HepG2 (cell line): ENCODE results near the gene GDPGP1. TPM values are rescaled to one million over a fixed set of nuclear protein-coding genes. Genes with fewer than 3 reads are reported as not detected.

Experiments
- ELF1 ChIP-seq: sonication (generic); formaldehyde crosslinking; IDR thresholded peaks from 2 replicates; pipeline ENCODE4 v1.4.0; 2020; ENCODE audit warnings: missing genetic modification reagents
- ERF ChIP-seq: IDR thresholded peaks from 2 replicates; pipeline ENCODE4 v1.6.1; 2018; ENCODE audit warnings: missing biosample characterization, missing genetic modification reagents
- HHEX ChIP-seq: IDR thresholded peaks from 2 replicates; pipeline ENCODE4 v1.6.1; 2016; ENCODE audit warnings: control low read depth
- HNRNPK ChIP-seq: fragments of 200-400 bp; formaldehyde crosslinking; IDR thresholded peaks from 2 replicates; pipeline ENCODE4 v1.6.1; 2018; ENCODE audit warnings: low read length, low read depth, moderate library complexity, mild to moderate bottlenecking; ENCODE audit not compliant: poor library complexity, severe bottlenecking
- MAF1 ChIP-seq: sonication (generic); formaldehyde crosslinking; IDR thresholded peaks from 2 replicates; pipeline ENCODE4 v1.5.0; 2020; ENCODE audit warnings: missing genetic modification reagents, borderline replicate concordance
- MAX ChIP-seq: IDR thresholded peaks from 2 replicates; pipeline ENCODE4 v1.6.1; 2012; ENCODE audit warnings: inconsistent platforms
- MED1 ChIP-seq: sonication (generic); formaldehyde crosslinking; IDR thresholded peaks from 2 replicates; pipeline ENCODE4 v1.4.0; 2020; ENCODE audit warnings: missing genetic modification reagents
- PHF5A ChIP-seq: IDR thresholded peaks from one replicate; pipeline ENCODE4 v1.6.1; 2018; ENCODE audit warnings: low read depth, missing genetic modification reagents; ENCODE audit not compliant: unreplicated experiment
- PRMT3 ChIP-seq: sonication (generic); formaldehyde crosslinking; IDR thresholded peaks from 2 replicates; pipeline ENCODE4 v1.8.1; 2022; ENCODE audit warnings: low read depth, mild to moderate bottlenecking, moderate library complexity, missing genetic modification reagents, borderline replicate concordance
- SNRNP70 ChIP-seq: fragments of 200-400 bp; formaldehyde crosslinking; IDR thresholded peaks from 2 replicates; pipeline ENCODE4 v1.6.1; 2017; ENCODE audit warnings: mild to moderate bottlenecking, low read depth, low read length, moderate library complexity
- U2AF1 ChIP-seq: fragments of 200-400 bp; formaldehyde crosslinking; optimal IDR thresholded peaks from 2 replicates; pipeline ENCODE3; 2017; ENCODE audit warnings: mild to moderate bottlenecking, low read depth, low read length
- YEATS2 ChIP-seq: sonication (generic); formaldehyde crosslinking; IDR thresholded peaks from 2 replicates; pipeline ENCODE4 v1.4.0; 2020; ENCODE audit warnings: missing genetic modification reagents, borderline replicate concordance
- ZBTB7B ChIP-seq: sonication (generic); formaldehyde crosslinking; IDR thresholded peaks from 2 replicates; pipeline ENCODE4 v1.4.0; 2020; ENCODE audit warnings: missing genetic modification reagents
- ZMYM4 ChIP-seq: sonication (generic); formaldehyde crosslinking; IDR thresholded peaks from 2 replicates; pipeline ENCODE4 v1.8.1; 2023; ENCODE audit warnings: mild to moderate bottlenecking, missing genetic modification reagents
- ZNF503 ChIP-seq: sonication (generic); formaldehyde crosslinking; IDR thresholded peaks from 2 replicates; pipeline ENCODE4 v1.4.0; 2020; ENCODE audit warnings: missing genetic modification reagents
- ZNF562 ChIP-seq: sonication (generic); formaldehyde crosslinking; IDR thresholded peaks from 2 replicates; pipeline ENCODE4 v1.8.0; 2022; ENCODE audit warnings: missing genetic modification reagents, borderline replicate concordance
- ZNF710 ChIP-seq: sonication (generic); formaldehyde crosslinking; IDR thresholded peaks from 2 replicates; pipeline ENCODE4 v1.5.0; 2020; ENCODE audit warnings: mild to moderate bottlenecking, missing genetic modification reagents, borderline replicate concordance
- ZNF776 ChIP-seq: sonication (generic); formaldehyde crosslinking; IDR thresholded peaks from 2 replicates; pipeline ENCODE4 v1.4.0; 2020; ENCODE audit warnings: mild to moderate bottlenecking, missing genetic modification reagents
- polyA plus RNA-seq, 8 experiments: library from polyadenylated mRNA; depleted of rRNA in 3 of 8; stranded (reverse) in 7 of 8; unstranded in 1 of 8; fragments of >200 nt; fragmentation: Illumina TruSeq in 4 of 8; extraction: Trizol in 4 of 8; gene quantifications; 2 replicates each; pipeline versions ENCODE4 v1.2.1 to v1.2.3, GENCODE V29; 2011 to 2016; ENCODE audit warnings: low read depth in 4 of 8, missing spikeins in 1 of 8, mixed read lengths in 1 of 8; ENCODE audit not compliant: insufficient read depth in 1 of 8
- total RNA-seq, 5 experiments: library from RNA; depleted of rRNA; stranded (reverse); fragments of >200 nt; fragmentation: Illumina TruSeq; extraction: Trizol; gene quantifications; 2 replicates each; pipeline ENCODE4 v1.2.3, GENCODE V29; 2016; ENCODE audit warnings: low read depth in 1 of 5
- TF ChIP-seq, protein P1 (sequence below): sonication (generic); formaldehyde crosslinking; IDR thresholded peaks from 2 replicates; pipeline ENCODE4 v1.4.0; 2020; ENCODE audit warnings: mild to moderate bottlenecking, missing genetic modification reagents, borderline replicate concordance
- TF ChIP-seq, protein P2 (sequence below): IDR thresholded peaks from 2 replicates; pipeline ENCODE4 v1.6.1; 2016

Gene GDPGP1
- total and polyA plus RNA-seq, 2 of the 13 experiments (the other 11 are each of a cell fraction or from before 2014, with no cell fraction given): 1.5 to 4.3 TPM

DNA sequence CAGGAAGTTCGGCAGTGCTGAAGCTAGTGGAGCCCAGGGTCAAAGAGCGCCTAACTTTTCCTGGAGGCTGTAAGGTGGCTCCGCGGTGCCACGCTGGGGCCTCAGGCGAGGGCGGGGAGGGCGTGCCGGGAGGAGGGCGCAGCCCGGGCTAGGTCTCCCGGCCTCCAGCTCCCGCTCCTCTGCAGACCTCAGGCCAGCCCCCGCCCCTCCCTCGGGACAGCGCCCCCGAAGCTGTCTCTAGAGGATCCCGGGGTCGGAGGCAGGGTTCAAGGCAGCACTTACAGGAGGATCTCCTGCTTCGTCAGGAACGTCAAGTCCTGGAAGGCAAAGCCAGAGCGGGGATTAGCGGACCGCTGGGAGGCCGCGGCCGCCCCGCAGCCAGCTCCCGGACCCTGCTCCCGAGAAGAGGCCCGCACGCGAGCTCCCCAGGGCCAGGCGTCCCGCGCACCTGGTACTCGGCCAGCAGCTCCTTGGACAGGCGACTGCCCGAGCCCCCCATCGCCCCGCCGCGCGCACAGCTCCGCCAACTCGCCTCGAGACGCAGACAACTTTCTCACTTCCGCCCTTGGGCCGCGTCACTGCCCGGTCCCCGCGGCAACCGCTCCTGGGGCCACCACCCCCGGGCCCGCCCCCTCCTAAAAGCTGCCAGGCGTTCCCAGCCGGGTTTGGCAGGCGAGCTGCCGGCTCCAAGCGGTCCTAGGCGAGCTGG, 468 bp upstream of the GDPGP1 start, which contains the start of gene CIB1 (continued):
- TF ChIP-seq PHF5A (CRISPR knock-in tag) (no peak), MAF1 (CRISPR knock-in tag) (no peak; the same call in 1 of the 2 replicates), ZNF710 (peak; percentile 65; the same call in 1 of the 2 replicates), MAX (peak; percentile 78), HNRNPK (no peak), PRMT3 (CRISPR knock-in tag) (0 out of 2 replicates have a peak, but pooled peaks have one; percentile 53), MED1 (CRISPR knock-in tag) (no peak), ZNF503 (CRISPR knock-in tag) (no peak; the same call in 1 of the 2 replicates), ELF1 (CRISPR knock-in tag) (peak; percentile 62; the same call in 1 of the 2 replicates), YEATS2 (CRISPR knock-in tag) (peak; percentile 29; the same call in 1 of the 2 replicates), SNRNP70 (no peak), ZBTB7B (CRISPR knock-in tag) (0 out of 2 replicates have a peak, but pooled peaks have one; percentile 56), ZNF776 (CRISPR knock-in tag) (peak; percentile 43; the same call in 1 of the 2 replicates), U2AF1 (no peak), HHEX (CRISPR knock-in tag) (no peak), ZNF562 (CRISPR knock-in tag) (no peak), ZMYM4 (CRISPR knock-in tag) (peak; percentile 19), ERF (CRISPR knock-in tag) (no peak; the same call in 1 of the 2 replicates)
- TF ChIP-seq, protein P1, sequence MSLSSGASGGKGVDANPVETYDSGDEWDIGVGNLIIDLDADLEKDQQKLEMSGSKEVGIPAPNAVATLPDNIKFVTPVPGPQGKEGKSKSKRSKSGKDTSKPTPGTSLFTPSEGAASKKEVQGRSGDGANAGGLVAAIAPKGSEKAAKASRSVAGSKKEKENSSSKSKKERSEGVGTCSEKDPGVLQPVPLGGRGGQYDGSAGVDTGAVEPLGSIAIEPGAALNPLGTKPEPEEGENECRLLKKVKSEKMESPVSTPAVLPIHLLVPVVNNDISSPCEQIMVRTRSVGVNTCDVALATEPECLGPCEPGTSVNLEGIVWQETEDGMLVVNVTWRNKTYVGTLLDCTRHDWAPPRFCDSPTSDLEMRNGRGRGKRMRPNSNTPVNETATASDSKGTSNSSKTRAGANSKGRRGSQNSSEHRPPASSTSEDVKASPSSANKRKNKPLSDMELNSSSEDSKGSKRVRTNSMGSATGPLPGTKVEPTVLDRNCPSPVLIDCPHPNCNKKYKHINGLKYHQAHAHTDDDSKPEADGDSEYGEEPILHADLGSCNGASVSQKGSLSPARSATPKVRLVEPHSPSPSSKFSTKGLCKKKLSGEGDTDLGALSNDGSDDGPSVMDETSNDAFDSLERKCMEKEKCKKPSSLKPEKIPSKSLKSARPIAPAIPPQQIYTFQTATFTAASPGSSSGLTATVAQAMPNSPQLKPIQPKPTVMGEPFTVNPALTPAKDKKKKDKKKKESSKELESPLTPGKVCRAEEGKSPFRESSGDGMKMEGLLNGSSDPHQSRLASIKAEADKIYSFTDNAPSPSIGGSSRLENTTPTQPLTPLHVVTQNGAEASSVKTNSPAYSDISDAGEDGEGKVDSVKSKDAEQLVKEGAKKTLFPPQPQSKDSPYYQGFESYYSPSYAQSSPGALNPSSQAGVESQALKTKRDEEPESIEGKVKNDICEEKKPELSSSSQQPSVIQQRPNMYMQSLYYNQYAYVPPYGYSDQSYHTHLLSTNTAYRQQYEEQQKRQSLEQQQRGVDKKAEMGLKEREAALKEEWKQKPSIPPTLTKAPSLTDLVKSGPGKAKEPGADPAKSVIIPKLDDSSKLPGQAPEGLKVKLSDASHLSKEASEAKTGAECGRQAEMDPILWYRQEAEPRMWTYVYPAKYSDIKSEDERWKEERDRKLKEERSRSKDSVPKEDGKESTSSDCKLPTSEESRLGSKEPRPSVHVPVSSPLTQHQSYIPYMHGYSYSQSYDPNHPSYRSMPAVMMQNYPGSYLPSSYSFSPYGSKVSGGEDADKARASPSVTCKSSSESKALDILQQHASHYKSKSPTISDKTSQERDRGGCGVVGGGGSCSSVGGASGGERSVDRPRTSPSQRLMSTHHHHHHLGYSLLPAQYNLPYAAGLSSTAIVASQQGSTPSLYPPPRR (CRISPR knock-in tag): peak; percentile 44
- TF ChIP-seq, protein P2, sequence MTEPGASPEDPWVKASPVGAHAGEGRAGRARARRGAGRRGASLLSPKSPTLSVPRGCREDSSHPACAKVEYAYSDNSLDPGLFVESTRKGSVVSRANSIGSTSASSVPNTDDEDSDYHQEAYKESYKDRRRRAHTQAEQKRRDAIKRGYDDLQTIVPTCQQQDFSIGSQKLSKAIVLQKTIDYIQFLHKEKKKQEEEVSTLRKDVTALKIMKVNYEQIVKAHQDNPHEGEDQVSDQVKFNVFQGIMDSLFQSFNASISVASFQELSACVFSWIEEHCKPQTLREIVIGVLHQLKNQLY (CRISPR knock-in tag): peak; percentile 20; the same call in 1 of the 2 replicates
